Fibroblast of villous mesenchyme (primary cell): ENCODE results near the gene RNF181. TPM values are rescaled to one million over a fixed set of nuclear protein-coding genes. Genes with fewer than 3 reads are reported as not detected.
"Not testable (repeated sequence)": the region's sequence is repeated elsewhere in the genome, so short reads cannot be mapped to it uniquely, and the experiment has no call there.

Experiments
- DNase-seq: peaks from one replicate; pipeline ENCODE4 v3.0.0-alpha.2; 2010; ENCODE audit warnings: low read depth
- H3K4me3 ChIP-seq: 2 replicates; pipeline ENCODE4 v1.5.1; 2011; ENCODE audit warnings: low read depth, mild to moderate bottlenecking, low read length
- CTCF ChIP-seq: IDR thresholded peaks from 2 replicates; pipeline ENCODE4 v1.5.1; 2012; ENCODE audit warnings: low read depth, mild to moderate bottlenecking, low read length; ENCODE audit not compliant: insufficient read depth
- total RNA-seq: library from RNA; depleted of rRNA; stranded (reverse); fragments of >200 nt; gene quantifications from 2 replicates; pipeline ENCODE4 v1.2.3, GENCODE V29; 2012

Gene RNF181
- total RNA-seq, 1 donor = 130 TPM

DNA sequence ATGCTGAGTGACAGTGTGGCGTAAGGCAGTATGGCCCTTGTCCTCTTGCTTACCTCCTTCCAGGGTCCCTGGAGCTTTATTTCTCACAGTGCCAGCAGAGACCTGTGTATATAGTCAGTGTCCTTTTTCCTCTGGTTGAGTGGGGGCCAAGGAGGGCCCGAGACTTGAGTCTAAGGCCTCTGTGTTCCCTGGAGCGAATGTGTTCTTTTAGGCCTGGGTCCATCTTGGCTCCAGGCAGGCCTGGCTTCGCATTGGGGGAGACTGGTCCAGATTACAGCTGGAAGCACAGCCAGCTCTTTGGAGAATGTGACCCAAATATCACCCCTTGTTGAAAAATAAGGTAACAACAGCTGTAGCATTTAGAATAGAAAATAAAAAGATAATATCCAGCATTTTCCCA is 6.4 kb upstream of the RNF181 start:
- no peak overlapping the region for H3K4me3 ChIP-seq
- TF ChIP-seq CTCF = no peak
- no peak for DNase-seq

DNA sequence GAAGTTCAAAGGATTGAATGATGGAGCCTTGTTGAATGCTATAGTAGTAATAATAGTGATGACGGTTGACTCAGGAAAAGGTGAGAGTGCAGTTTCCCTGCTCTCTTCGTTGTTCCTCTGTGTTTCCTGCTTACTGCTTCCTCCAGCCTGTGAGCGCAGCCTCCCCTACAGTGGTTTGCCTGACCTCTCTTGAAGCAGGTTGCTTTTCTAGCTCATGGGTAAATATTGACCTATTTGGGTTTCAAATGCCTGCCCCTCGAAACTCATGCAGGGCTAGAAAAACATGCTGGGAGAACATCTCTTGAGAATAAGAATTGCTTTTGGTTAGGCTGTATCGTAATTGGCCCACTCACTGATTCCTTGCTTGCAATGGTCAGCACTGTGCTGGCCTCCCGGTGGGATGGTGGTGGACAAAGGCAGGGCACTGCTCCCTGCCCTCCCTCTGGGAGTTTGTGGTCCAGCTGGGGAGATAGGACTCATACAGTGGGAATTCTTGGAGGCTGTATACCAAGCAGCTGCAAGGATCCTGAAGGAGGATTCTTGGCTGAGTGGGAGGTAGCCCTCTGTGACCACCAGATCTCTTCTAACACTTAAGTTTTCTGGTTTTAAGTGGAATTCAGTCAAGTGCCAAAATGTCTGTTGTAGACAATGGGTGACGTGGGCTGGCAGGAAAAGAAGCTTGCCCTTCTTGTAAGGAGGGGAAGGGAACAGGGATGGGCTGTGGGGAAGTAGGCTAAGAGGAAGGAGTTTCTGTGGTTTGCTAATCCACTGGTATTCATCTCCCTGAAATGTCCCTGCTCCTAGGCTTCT is 5.4 kb upstream of the RNF181 start:
- peak; percentile 91 for DNase-seq
- no peak for TF ChIP-seq CTCF
- no peak overlapping the region for H3K4me3 ChIP-seq

DNA sequence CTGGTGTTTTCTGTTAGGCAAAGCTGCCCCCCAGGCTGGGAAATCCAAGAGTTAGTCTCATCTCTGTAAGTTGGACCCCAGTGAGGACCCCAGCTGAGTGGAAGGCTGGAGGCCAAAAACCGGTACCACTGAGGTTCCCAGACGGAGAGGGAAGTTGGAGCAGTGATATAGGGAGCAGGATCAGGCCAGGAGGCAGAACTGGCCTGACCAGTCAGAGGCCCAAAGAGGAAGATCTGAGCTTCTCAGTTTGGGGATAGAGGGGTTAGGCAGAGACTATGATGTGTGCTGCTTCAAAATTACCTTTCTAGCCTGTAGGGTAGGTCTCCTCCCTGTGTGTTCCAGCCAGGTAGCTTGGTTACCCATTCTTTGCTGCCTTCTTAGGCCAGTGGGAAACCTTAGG is 4.6 kb upstream of the RNF181 start:
- H3K4me3 ChIP-seq = no peak overlapping the region
- no peak for TF ChIP-seq CTCF
- DNase-seq = no peak

- no peak for TF ChIP-seq CTCF
- no peak overlapping the region for H3K4me3 ChIP-seq
- no peak for DNase-seq
Measured at GRCh38 chr2:85591563-85591962, 4.0 kb upstream of the RNF181 start.

DNA sequence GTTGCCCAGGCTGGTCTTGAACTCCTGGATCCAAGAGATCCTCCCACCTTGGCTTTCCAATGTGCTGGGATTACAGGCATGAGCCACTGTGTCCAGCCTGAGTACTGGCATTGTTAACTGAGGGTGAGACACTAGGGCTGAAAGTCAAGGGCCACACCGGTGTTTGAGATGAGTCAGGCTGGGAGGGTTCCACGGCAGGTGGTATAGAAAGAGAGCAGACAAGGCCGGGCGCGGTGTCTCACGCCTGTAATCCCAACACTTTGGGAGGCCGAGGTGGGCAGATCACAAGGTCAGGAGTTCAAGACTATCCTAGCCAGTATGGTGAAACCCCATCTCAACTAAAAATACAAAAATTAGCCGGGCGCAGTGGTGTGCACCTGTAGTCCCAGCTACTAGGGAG is 3.2 kb upstream of the RNF181 start:
- H3K4me3 ChIP-seq, DNase-seq: not testable (repeated sequence)

DNA sequence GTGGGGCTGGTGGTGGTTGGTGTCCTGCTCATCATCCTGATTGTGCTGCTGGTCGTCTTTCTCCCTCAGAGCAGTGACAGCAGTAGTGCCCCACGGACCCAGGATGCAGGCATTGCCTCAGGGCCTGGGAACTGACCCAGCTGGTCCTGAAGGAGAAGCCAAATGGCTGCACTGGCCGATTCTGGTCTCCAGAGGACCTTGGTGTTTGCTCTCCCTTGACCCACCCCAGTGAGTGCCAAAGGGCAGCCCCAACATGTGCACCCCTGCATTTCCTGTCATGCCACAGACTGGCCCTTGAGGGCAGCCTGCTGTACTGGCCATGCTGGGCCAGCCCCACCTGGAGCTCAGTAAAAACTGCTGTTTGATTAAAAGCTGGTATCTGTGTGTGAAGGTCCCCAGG is 2.5 kb upstream of the RNF181 start:
- H3K4me3 ChIP-seq = no peak overlapping the region
- no peak for TF ChIP-seq CTCF
- DNase-seq = no peak

- DNase-seq = no peak
- H3K4me3 ChIP-seq = peak overlapping the region; percentile 92
- no peak for TF ChIP-seq CTCF
Measured at GRCh38 chr2:85594715-85595300, 737 bp upstream of the RNF181 start.
